GM12891 (cell line): Measurements from ENCODE around the gene SLC5A4.

Source experiments
- POLR2A ChIP-seq: IDR thresholded peaks from 2 replicates; pipeline ENCODE4 v1.6.1; 2011; ENCODE audit warnings: low read depth, low read length, control low read depth
- POLR2AphosphoS5 ChIP-seq: IDR thresholded peaks from 2 replicates; pipeline ENCODE4 v1.6.1; 2011; ENCODE audit warnings: low read depth, low read length, control low read depth
- TAF1 ChIP-seq: IDR thresholded peaks from 2 replicates; pipeline ENCODE4 v1.6.1; 2011; ENCODE audit warnings: low read depth, low read length, control low read depth

GRCh38 chr22:32202161-32202538 is 53.0 kb downstream of the SLC5A4 start:
- no peak for TF ChIP-seq TAF1
- TF ChIP-seq POLR2A: no peak
- TF ChIP-seq POLR2AphosphoS5: no peak
